Measurements from ENCODE around the gene ARHGAP23.
A peak's percentile ranks its signal among the peaks of the same experiment; 100 is the strongest.

Gene ARHGAP23

DNA sequence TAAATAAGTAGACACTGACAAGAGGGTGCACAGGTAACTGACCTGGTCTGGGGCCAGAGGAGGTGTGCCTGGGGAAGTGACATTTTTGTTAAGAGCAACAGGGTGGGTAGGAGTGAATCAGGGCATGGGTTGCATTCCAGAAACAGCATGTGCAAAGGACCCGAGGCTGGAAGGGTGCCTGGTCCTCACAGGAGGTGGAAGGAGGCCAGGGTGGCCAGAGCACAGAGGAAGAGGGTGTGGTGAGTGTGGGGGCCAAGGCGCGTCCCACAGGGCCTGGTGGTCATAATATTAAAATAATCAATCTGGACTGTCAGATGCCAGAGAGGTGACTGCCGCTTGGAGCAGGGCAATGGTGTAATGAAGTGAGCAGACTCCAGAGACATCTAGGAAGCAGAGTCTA is 14.3 kb downstream of the ARHGAP23 start:
- no peak for DNase-seq

DNA sequence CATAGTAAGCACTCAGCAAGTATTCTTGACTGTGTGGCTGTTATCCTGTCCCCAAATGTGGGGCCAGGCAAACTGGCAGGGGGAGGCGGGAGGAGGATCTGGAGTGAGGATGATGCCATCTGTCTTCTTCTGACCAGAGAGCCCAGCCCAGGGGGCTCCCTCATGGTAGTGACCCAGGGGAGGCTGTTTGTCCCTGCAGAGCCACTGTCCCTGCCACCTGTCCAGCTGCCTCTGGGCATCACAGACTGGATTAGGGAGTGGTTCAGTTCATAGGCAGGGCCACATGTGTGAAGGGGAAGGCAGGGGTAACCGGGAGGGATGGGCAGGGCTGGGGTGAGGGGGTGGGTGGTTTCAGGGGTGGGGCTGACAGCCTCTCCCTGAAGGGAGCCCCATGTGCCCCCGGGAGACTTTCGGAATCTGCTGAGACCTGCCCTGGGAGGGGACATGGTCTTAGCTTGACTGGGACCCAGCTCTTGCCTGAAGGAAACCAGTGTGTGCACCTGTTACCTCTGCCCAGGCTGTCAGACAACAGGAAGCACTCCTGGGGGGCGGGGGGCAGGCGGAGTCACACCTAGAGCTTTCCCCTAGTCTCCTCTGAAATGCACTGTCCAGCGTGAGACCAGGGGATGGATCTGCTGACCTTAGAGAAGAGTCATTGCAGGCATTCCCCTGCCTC is 15.2 kb downstream of the ARHGAP23 start:
- no peak for DNase-seq

DNA sequence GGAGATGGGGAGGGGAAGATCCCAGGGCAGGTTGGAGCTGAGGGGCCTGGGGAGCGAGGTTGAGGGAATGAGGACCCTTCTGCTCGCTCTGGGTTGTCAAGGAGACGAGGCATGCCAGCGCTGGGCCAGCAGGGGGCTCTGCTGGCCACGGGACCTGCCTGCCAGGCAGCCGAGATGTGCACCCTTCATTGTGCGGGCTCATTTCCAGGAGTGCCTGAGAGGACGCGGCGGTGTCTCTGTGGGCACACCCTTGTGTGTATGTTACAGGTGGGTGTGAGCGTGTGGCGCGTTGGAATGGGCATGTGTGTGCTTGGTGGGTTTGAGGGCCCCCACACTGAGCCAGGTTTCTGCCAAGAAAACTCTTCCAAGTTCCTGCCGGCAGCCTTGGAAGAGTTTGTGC is 15.9 kb downstream of the ARHGAP23 start:
- DNase-seq: peak; percentile 82

DNA sequence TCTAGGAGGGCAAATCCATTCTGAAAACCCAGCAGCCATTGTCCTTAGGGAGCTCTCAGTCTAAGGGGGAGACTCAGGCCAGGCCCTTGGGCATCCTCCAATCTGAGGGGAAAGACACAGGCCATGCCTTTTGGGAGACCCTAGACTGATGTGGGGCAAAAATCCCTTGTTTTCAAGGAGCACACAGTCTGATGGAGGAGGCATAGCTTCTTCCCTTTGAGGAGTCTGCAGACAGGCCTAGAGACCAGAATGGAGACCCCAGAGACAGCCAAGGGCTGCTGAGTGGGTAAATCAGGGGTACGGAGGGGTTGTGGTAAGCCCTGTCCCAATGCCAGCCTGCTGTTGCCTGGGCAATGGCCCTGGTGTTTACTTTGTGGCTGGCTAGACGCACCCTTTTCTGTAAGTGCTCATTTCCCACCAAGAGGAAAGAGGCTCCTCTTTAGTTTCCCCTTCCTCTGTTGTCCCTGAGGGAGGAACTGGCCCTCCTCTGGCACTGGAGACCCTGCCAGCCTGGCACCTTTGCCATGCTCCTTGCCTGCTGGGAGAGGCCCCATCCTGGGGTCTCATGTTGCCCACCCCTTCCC is 19.3 kb downstream of the ARHGAP23 start:
- DNase-seq: no peak

DNA sequence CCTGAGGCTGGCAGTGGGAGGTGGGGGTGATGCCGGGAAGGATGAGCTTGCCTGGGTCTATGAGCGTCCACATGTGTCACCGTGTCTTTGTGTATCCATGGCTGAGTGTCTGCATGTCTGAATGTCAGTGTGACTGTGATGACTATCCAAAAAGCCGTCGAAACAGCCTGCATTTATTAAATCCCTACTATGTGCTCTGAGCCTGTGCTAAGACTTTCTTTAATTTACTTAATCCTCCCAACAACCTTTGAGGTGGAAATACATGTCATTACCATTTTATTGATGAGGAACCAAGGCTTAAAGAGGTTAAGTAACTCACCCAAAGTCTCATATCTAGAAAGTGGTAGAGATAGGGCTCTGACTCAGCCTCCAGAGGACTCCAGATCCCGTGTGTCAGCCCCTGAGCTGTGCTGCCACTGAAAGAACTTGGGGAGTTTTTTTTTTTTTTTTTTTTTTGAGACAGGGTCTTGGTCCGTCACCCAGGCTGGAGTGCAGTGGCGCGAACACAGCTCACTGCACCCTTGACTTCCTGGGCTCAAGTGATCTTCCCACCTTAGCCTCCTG is 20.0 kb downstream of the ARHGAP23 start:
- DNase-seq: no peak

DNA sequence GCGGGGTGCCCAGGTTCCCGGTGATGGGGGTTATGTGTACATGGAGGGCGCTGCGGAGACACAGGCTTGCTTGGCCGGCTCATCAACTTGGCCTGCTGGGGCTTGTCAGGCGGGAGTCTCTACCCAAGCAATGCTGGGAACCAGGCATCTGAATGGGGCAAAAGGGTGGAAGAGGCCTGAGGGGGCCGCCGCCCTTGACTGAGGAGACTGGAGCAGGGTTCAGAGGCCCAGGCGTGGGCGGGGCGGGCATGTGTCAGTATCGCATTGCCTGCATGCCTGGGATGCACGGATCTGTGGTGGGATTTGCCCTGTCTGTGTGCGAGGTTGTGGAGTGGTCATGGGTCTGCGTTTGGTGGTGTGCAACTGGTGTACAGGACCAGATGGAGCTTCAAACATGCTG is 21.1 kb downstream of the ARHGAP23 start:
- no peak for DNase-seq

DNA sequence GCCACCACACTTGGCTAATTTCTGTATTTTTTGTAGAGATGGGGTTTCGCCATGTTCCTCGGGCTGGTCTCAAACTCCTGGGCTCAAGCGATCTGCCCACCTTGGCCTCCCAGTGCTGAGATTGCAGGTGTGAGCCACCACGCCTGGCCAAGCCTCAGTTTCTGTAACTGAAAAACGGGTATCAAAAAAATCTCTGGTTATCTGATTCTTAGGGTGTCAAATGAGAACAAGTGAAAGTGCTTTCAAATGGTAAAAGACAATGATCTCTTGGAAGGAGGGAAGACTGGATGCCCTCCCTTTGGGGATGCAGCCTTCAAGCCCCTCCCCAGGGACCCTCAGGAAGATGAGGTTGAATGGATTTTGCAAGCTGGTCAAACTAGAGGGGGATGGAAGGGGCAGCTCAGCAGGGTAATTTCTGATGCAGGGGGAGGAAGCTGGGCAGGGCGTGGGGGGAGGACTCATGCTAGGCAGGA is 22.3 kb downstream of the ARHGAP23 start:
- no peak for DNase-seq

DNA sequence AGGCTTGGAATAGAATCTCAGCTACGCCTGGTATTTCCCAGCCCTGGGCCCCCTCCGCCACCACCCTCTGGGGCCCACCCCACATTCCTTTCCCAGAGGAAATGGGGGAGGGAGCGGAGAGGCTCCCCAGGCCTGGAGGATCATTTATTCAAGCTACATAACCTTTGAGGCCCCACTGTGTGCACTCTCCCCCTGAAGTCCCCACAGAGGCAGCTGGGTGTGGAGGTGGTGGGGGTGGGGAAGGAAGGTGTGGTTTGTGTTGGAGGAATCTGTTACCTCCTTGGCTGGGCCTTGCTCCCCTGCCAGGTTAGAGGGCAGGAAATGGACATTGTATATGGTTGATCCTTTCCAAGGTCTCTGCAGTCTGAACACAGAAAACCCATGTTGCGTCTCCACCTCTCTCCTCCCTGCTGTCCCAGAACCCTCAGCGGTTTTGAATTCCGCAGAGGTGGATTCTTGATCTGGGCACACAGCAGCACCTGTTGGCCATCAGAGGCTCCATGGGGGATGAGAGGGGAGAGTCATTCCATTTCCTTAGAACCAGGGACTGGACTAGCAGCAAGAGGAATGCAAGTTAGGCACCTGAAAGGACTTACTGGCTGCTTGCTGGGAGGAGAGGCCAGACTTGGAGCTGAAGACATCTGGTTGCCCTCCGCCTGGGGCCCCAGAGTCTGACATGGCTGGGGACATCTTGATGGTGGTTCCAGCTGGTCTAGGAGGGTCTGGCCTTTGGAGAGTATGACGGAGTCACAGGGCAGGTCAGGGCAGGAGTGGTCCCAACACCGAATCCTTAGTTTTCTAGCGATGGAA is 23.0 kb downstream of the ARHGAP23 start:
- no peak for DNase-seq

DNA sequence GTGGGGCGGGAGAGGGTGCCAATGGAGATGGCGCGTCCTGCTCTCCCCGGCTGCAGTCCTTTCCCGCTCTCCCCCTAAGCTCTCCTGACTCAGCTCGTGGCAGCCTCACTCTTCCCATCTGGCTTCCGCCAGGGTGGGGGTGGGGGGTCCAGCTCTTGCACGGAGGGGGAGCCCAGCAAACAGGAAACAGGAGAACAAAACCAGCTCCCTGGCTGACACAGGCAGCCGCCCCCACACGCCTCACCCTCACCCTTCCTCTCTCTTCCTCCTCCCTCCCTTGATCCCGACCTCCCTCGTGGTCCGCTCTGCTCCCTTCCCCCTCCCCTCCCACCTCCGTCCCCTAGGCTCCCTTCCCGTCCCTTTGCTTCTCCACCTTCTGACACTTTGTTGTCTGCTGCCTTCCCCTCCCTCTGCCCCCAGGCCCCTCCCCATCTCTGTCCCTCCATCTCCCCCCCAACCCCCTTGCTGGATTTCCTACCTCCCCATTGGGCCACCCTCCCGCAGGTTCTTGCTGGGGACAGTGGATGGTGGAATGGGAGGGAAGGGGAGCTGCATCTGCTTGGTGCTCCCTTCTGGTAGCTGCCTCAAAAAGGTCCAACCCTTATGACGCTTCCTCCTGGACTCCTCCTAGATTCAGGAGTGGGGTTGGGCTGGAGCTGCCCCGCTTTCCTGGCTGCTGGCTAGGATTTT is 23.7 kb downstream of the ARHGAP23 start:
- DNase-seq: peak; percentile 90

DNA sequence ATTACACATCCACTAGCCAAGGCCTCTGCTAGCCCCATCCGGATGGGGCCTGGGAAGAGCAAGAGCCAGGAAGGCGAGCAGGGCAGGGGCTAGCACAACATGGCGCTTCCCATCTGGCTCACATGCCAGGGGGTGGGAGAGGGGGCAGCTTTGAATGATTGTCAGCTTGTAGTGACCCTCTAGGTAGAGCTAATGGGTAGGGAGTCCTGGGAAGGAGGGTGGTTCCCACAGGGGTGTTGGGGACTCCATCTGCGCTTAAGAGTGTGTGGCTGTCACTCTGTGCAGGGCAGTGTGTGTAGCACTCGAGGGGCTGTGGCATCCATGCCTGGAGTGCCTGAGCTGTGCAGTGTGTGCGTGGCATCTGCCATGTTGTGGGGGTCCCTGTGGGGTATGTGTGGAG is 24.5 kb downstream of the ARHGAP23 start:
- no peak for DNase-seq

DNA sequence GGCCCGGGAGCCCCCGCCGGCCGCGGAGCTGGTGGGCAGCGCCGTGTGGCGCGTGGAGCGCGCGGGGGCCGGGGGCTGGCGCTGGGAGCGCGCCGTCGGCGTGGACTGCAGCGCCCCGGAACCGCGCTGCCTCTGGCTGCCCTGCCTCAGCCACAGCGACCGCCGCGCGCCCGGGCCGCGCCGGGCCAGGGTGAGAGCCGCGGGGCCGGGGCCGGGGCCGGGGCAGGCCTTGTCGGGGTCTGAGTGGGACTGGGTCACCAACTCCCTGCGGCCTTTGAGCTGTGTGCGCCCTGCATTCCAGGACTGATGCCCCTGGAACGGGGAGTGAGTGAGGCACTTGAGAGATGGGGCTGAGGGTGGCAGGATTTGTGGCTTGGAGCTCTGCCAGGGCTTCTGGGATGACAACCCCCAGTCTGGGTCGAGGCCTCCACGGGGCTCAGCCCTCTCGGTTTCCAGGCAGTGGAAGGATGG is 25.7 kb downstream of the ARHGAP23 start:
- DNase-seq: peak; percentile 47

DNA sequence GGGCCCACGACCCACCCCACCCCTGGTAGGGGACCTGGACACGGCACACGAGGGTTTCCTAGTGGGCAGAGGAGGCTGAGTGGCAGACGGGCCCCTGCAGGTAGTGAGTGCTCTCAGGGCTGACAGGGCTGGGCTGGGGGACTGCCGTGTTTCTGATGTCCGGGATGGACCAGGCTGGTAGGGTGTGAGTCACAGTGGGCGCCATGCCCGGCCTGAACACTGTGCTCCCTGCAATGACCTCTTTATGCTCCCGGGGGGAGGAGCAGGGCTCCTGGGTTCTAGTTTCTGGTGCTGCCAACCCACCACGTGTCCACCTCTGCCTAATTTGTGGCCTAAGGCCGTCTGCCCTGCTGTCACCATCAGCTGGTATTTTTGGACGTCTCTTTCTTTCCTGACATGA is 26.3 kb downstream of the ARHGAP23 start:
- no peak for DNase-seq

DNA sequence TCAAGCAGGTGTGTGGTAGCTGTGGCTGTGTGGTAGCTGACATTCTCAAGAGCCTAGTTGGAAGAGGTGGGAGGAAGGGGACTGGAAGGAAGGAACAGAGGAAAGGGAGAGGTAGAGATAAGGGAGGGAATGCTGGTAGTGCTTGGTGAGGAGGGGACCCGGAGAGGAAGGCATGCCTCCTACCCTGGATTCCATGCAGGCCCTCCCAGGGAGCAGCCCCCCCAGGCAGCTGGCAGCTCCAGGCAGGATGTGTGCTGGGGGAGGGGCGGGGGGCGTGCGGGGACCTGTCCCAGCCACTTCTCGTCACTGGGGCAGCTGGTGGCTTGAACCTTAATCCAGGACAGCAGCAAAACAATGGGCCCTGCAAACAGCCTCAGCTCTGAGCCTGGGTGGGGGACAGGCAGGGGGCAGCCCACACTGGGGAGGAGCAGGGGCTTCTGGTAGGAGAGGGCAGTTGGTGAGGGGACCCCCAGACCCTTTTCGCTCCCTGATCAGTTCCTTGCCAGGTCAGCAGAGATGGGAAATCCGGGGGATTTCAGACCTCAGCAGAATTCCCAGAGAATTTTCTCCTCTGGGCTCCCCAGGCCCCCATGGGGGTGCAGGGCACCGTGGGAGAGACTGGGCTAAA is 27.1 kb downstream of the ARHGAP23 start:
- DNase-seq: peak; percentile 62

DNA sequence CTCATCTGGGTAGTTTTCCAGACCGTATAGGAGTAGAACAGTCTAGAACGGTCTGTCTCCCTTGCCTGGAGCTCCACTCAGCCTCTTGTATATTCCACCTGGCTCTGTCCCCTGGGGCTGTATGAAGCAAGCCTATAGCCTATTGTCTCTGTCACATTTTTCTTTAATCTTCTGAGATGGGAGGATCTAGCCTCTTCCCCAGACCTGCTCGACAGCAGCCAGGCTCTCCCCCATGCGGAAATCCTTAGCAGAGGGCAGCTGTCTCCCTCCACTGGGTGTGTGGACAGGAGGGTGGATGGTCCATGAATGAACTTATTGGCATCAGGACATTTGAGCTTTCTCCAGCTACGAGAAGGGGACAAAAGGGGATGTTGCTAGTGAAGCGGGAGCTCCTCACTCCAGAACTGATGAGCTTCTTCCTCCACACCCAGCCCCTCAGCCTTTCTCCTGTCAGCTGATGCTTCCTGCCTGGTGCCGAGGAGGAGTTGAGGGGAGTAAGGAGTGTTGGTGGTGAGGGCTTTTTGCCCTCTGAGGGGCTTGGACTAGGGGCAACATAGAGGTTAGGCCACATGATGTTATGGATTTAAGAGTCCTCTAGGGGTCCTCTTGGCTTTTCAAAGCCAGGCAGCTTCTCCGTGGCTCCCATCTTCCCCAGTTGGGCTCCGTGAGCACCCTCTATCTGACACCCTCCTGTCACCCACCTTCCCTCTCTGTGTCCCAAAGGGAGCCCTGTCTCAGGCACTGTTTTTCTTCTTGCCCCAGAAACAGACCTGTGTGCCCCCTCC is 28.0 kb downstream of the ARHGAP23 start:
- no peak for DNase-seq

DNA sequence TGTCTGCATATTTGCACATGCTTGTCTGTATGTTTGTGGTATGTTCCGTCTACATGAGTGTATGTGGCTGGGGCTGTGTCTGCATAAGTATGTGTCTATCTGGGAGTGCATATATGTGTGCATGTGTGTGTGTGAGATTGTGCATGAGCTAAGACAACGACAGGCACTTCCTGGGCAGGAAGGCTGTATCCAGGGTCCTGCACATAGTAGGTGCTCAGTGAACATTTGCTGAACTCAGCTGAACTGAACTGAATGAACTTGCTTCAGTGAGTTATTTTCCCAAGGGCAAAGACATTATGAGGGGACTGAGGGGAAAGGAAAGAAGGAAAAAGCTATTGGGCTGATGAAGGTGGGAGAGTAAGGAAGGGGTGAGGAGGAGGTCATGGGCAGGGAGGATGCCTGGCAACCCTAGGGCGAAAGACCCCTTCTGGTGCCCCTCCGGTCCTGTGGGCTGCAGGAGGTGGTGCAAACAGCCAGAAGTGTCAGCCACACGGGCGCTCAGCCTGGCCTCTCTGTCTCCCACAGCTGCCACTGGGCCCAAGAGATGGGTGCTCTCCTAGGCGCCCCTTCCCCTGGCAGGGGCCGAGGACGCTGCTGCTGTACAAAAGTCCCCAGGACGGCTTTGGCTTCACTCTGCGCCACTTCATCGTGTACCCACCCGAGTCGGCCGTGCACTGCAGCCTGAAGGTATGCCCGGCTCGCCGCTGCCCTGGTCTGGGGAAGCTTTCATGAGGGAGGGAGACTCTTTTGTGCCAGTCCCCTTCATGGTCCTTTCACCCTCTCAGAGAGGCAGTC is 29.5 kb downstream of the ARHGAP23 start:
- no peak for DNase-seq

DNA sequence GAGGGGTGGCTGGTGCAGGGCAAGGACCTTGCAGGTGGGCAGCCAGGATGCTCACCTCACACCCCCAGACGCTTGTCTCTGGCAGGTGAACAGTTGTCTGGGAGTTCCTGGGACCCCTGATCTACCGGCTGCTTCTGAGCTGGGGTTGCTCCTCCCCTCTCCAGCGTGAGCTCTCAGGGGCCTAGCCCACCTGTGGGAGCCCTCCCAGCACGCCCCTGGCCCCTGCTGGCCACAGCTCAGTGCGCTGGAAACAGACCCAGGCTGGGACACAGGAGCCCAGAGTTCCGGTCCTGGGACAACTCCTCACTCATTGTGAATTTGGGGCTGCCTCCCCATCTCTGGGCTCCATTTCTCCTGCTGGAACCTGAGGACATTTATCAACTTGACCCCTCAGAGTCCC is 30.3 kb downstream of the ARHGAP23 start:
- DNase-seq: no peak

DNA sequence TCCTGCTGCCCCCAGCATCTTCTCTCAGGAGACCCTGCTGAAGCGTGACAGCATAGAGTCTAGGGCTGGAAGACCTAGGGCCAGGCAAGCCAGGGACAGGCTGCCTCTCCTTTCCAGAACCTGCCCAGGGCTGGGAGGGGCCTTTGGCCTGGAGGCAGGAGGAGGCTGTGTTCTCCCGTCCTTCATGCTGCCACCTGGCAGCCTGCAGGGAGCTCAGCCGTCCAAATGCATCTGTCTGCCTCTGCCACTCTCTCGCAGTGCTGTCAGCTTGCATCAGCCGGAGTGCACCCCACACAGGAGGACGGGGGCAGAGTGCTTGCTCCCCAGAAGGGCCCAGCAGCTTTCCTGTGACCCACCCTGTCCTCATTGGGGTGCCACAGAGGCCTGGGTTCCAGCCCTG is 31.3 kb downstream of the ARHGAP23 start:
- DNase-seq: peak; percentile 68

DNA sequence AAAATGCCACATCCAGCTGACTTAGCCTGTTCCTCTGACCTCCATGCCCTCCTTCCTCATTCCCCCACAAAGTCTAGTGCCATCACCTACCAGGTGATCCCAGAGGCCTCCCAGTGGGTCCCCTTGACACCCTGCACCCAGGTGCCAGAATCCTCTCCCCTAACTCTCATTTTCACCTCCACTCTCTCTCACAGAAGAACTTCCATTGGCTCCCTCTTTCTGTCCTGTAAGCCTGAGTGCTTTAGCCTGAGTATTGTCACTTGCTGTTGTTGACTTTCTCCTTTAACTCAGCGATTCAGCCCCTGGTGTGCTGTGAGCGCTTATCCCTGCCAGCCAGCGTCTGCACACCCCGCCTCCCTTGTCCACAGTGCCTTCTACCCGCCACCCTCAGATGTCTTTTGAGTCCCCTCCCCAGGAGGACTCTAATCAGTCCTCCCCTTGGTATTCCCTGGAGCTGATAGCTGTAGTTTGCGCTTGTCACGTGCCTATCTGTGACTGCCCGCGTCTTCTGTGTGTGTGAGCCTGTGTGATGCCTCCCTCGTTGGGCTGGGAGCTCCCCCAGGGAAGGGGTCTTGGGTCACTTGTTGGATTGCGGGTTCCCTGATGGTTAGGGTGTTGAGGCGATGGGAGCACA is 31.9 kb downstream of the ARHGAP23 start:
- DNase-seq: no peak

DNA sequence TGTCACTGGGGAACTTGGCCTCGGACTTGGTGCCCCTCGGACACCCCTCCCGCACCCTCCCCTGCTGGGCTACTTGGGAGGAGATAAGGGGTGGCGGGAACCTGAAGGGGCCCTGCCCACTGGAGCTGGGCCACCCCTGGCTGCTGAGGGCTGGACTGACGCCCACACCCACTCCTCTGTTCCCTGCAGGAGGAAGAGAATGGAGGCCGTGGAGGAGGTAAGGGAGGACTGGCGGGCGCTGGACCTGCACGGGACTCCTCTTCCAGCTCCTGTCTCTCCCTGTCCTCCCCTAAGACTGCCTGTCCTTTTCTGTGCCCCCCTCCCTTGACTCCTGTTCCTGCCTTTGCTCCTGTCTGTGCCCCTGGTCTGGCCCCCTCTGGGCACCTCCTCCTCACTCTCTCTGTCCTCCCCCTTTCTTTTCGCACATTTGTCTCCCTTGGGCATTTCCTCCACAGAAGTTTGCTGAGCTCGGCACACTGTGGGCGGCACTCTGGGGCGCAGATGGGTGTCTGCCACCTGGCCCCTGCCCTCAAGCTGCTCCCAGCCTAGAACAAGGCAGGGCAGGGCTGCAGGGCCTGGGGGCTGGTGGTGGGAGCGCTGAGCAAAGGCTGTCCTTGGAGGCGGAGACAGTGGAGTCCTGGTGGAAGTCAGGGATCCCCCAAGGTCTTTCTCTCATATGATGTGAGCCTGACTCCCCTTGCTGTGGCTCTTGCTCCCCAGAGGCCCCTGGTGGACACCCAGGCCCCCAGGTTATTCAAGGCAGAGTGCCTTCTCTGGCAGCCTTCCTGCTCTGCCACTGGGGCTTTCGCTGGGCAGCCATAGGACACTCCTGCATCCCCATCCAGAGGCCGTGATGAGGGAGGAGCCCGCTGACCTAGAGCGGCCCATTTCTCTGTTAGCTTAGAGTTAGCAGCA is 32.7 kb downstream of the ARHGAP23 start:
- no peak for DNase-seq
